Central memory CD4-positive, alpha-beta T cell (primary cell): ENCODE data around the gene C15orf61.

Experiments
- DNase-seq: peaks from one replicate; pipeline ENCODE4 v3.0.0; 2022

The C15orf61 gene

GRCh38 chr15:67551207-67551743 is 30.3 kb downstream of the C15orf61 start:
- no peak for DNase-seq

GRCh38 chr15:67554580-67554979 is 33.6 kb downstream of the C15orf61 start:
- DNase-seq: no peak

- no peak for DNase-seq
Observed at GRCh38 chr15:67556976-67557570, 36.1 kb downstream of the C15orf61 start.

GRCh38 chr15:67558502-67558901 is 37.6 kb downstream of the C15orf61 start:
- no peak for DNase-seq

GRCh38 chr15:67559158-67559557 is 38.2 kb downstream of the C15orf61 start:
- DNase-seq: no peak

- no peak for DNase-seq
Observed at GRCh38 chr15:67559576-67559975, 38.6 kb downstream of the C15orf61 start.

DNA sequence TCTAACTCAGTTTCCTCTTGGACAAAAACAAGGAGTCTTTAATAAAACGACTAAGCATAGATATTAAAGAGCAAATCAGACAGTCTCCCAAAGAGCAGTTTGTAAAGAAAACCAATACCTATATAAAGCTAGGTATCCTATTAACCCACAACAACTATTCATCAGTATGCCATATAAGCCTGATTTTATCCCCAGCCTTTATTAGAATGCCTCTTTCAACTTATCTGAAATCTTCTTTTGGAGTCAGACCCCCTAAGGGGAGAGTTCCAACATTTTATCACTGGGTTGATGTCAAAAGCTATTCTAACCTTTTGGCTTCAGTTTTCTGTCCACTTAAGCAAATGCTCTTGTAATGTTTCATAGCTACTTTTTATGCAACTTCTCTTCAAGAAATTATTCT is 39.4 kb downstream of the C15orf61 start:
- DNase-seq: no peak

- DNase-seq: no peak
Observed at GRCh38 chr15:67563092-67563491, 42.2 kb downstream of the C15orf61 start.

DNA sequence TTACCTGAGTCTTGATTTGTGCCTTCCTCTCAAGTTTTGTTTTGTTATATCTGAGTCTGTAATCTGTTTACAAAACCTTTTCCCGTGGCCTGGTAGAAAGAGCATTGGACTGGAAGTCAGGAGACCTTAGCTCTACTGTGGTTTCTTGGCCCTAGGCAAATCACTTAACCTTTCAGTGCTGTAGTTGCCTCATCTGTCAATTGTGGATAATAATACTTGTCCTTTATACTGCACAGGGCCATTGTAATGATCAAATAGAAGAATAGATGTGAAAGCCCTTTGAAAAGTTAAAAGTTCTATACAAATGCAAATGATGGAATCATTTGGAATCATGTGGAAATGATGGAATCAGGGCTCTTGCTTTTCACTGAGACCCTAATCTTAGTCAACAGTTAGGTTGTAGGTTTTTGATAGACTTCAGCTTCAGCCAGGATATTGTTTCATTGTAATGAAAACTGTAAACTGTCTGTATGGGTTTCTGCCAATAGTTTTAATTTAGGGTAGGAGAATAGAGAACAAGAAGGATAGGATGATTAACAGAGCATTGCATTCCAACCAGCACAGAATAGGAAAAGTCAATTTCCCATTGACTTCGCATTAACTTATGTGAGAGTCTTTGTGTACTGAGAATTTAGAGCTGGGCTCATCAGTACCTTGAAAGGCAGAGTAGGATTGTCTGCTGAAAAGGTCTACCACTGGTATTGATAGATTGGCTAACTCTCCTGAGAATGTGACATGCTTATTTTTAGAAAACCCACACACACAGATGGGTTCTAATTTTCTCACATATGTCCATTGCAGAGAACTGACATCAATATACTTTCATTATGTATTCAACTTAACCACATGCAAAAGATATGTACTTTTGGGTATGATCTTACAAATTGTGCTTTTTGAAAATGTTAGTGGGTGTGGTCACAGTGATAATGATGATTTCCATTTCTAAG is 43.4 kb downstream of the C15orf61 start:
- DNase-seq: no peak

- no peak for DNase-seq
Observed at GRCh38 chr15:67564968-67565345, 44.0 kb downstream of the C15orf61 start.

DNA sequence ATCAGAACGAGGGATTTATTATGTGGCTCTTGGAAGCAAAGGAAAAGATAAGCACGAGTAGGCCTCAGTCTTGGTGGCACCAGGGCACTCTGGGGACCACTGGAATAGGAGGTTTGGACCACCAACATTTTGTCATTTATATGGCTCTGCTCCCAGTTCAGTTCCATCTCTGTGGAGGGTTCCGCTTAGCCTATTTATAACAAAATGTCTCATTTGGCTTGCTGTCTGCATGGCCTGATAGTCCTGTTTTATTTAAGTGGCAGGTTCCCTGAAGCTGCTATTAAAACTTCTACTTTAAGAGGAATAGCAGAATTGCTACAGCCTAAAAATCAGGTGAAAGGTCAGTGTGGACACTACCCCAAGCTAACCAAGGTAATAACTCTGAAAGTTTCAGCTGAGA is 48.7 kb downstream of the C15orf61 start:
- DNase-seq: no peak

GRCh38 chr15:67570875-67571647 is 50.1 kb downstream of the C15orf61 start:
- DNase-seq: no peak

- DNase-seq: no peak
Observed at GRCh38 chr15:67571648-67572415, 50.9 kb downstream of the C15orf61 start.

GRCh38 chr15:67573194-67573593 is 52.3 kb downstream of the C15orf61 start:
- no peak for DNase-seq

- DNase-seq: no peak
Observed at GRCh38 chr15:67575039-67575502, 54.1 kb downstream of the C15orf61 start.

GRCh38 chr15:67578020-67578600 is 57.2 kb downstream of the C15orf61 start:
- no peak for DNase-seq

DNA sequence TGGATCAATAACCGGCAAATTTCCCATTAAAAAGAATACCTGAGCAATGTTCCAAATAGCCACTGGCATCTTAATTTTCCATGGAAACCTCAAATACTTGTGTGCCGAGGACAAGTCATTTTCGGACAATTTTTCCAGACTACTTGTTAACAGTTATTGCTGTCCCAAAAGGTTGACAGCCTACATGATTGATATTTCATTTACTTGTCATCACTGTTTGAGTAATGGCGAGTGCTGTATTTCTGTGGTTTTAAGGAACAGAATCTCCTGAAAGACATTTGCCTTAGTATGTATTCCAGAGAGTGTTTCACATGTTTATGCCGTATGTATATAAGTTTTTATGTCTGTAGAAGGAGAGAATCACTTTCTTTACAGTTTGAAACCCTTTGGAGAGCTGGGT is 58.2 kb downstream of the C15orf61 start:
- DNase-seq: no peak
